Gastrocnemius medialis (tissue), 4 donors: ENCODE results near the gene KCNIP4.

Experiments used
- POLR2A ChIP-seq, 2 donors: fragments of 450-650 bp; IDR thresholded peaks; one replicate each; pipeline ENCODE4 v1.6.1; 2017; ENCODE audit warnings: antibody characterized with exemption in 2 of 2, mild to moderate bottlenecking in 2 of 2, moderate library complexity in 2 of 2
- TF ChIP-seq, protein P1 (sequence below), 5 experiments: fragments of 450-650 bp in 3 of 5; fragments of 200-600 bp in 2 of 5; sonication (generic) in 2 of 5; IDR thresholded peaks in 4 of 5; conservative IDR thresholded peaks in 1 of 5; 1 replicate in 4 of 5; 2 replicates in 1 of 5; pipeline ENCODE4 v1.5.1; 2016 to 2019; ENCODE audit warnings: antibody characterized with exemption in 5 of 5, mild to moderate bottlenecking in 3 of 5, moderate library complexity in 3 of 5

GRCh38 chr4:21726255-21726815 is 222.2 kb downstream of the KCNIP4 start:
- TF ChIP-seq, protein P1, sequence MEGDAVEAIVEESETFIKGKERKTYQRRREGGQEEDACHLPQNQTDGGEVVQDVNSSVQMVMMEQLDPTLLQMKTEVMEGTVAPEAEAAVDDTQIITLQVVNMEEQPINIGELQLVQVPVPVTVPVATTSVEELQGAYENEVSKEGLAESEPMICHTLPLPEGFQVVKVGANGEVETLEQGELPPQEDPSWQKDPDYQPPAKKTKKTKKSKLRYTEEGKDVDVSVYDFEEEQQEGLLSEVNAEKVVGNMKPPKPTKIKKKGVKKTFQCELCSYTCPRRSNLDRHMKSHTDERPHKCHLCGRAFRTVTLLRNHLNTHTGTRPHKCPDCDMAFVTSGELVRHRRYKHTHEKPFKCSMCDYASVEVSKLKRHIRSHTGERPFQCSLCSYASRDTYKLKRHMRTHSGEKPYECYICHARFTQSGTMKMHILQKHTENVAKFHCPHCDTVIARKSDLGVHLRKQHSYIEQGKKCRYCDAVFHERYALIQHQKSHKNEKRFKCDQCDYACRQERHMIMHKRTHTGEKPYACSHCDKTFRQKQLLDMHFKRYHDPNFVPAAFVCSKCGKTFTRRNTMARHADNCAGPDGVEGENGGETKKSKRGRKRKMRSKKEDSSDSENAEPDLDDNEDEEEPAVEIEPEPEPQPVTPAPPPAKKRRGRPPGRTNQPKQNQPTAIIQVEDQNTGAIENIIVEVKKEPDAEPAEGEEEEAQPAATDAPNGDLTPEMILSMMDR (IDR thresholded peaks at IDR 0.05 in 4 of 5, conservative IDR thresholded peaks at IDR 0.05 in 1 of 5): no peak
- no peak for TF ChIP-seq POLR2A (IDR thresholded peaks at IDR 0.05)
